GM13977 (cell line): ENCODE data around the gene STRN3.
"Not testable (repeated sequence)": the region's sequence is repeated elsewhere in the genome, so short reads cannot be mapped to it uniquely, and the experiment has no call there.

Source experiments
- DNase-seq: peaks from one replicate; pipeline ENCODE4 v3.0.0; 2012; ENCODE audit warnings: low spot score
- CTCF ChIP-seq: IDR thresholded peaks from 2 replicates; pipeline ENCODE4 v1.5.1; 2012; ENCODE audit warnings: mild to moderate bottlenecking, control low read depth; ENCODE audit not compliant: insufficient read depth; ENCODE audit errors: extremely low read depth, missing control alignments
- in situ Hi-C: fragments of 300-500 bp; cut with MboI; formaldehyde crosslinking; loops from one replicate; pipeline ENCODE4 v1.12.0; 2022; ENCODE audit warnings: low sequenced_read_pairs, low pct_unique_long_range_greater_than_20kb, mixed read lengths, inconsistent platforms; ENCODE audit not compliant: unreplicated experiment

The STRN3 gene, protein sequence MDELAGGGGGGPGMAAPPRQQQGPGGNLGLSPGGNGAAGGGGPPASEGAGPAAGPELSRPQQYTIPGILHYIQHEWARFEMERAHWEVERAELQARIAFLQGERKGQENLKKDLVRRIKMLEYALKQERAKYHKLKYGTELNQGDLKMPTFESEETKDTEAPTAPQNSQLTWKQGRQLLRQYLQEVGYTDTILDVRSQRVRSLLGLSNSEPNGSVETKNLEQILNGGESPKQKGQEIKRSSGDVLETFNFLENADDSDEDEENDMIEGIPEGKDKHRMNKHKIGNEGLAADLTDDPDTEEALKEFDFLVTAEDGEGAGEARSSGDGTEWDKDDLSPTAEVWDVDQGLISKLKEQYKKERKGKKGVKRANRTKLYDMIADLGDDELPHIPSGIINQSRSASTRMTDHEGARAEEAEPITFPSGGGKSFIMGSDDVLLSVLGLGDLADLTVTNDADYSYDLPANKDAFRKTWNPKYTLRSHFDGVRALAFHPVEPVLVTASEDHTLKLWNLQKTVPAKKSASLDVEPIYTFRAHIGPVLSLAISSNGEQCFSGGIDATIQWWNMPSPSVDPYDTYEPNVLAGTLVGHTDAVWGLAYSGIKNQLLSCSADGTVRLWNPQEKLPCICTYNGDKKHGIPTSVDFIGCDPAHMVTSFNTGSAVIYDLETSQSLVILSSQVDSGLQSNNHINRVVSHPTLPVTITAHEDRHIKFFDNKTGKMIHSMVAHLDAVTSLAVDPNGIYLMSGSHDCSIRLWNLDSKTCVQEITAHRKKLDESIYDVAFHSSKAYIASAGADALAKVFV

GRCh38 chr14:31026077-31026449 is at the start of gene STRN3:
STRN3 (minus strand) TSS chr14:31026379; CDS start chr14:31026185, 194 bp downstream.
- no peak for TF ChIP-seq CTCF
- no peak for DNase-seq
- in situ Hi-C loops: no loop called here

GRCh38 chr14:31075144-31075543 is 49.0 kb upstream of the STRN3 start:
- DNase-seq: no peak
- in situ Hi-C loops: loop anchor here (10.0 kb wide), 1 partner anchor 90 kb away; no protein-coding TSS in a partner anchor
- TF ChIP-seq CTCF: no peak

DNA sequence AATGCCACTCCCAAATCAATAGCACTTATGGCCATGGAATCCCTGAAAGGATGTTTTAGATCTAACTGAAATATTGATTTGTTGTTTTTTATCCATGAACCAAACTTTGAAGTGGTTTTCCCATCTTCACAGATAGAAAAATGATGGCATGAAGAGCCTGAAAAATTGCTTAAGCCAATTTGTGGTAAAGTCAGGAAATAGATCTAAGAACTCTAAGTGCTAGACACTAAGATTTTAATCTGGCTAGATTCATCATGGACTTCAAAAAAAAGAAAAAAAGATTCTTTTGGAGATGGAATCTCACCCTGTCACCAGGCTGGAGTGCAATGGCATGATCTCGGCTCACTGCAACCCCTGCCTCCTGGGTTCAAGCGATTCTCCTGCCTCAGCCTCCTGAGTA is 45.0 kb upstream of the STRN3 start:
- TF ChIP-seq CTCF: no peak
- in situ Hi-C loops: loop anchor here (10.0 kb wide), 1 partner anchor 86 kb away; no protein-coding TSS in a partner anchor

GRCh38 chr14:31070431-31070830 is 44.3 kb upstream of the STRN3 start:
- no peak for DNase-seq
- TF ChIP-seq CTCF: no peak
- in situ Hi-C loops: loop anchor here (10.0 kb wide), 1 partner anchor 86 kb away; no protein-coding TSS in a partner anchor

More for the DNA sequence above, 45.0 kb upstream of the STRN3 start:
- DNase-seq: no peak

GRCh38 chr14:31069343-31069742 is 43.2 kb upstream of the STRN3 start:
- in situ Hi-C loops: no loop called here
- TF ChIP-seq CTCF: no peak

DNA sequence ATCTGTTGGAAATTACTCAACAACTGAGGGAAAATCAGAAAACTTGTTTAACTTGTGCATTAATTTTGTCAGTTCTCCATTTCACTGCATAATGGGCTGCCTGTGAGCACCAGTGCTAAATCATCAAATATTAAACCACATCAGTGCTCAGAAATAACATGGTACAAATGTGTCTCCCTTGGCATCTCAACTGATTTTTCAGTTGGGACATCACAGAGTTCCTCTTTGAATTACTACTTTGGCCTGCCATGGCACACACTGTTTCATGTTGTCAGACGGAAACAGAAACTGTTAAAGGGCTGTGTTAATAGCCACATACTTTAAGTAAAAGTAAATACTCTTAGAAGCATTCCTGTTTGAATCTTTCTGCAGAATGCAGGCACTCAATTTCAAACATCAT is 42.1 kb upstream of the STRN3 start:
- DNase-seq: peak; percentile 40
- in situ Hi-C loops: no loop called here
- no peak for TF ChIP-seq CTCF

More at GRCh38 chr14:31069343-31069742, 43.2 kb upstream of the STRN3 start:
- no peak for DNase-seq

- in situ Hi-C loops, DNase-seq: not testable (repeated sequence)
Observed at GRCh38 chr14:31062908-31063307, 36.7 kb upstream of the STRN3 start.
